Measurements from ENCODE around the gene CDC42EP2. TPM values are rescaled to one million over a fixed set of nuclear protein-coding genes. Genes with fewer than 3 reads are reported as not detected.

CDC42EP2 gene
- total and polyA plus RNA-seq, 2 of the 13 experiments (the other 11 are each of a cell fraction or from before 2014, with no cell fraction given): 2.3 to 7.1 TPM

DNA sequence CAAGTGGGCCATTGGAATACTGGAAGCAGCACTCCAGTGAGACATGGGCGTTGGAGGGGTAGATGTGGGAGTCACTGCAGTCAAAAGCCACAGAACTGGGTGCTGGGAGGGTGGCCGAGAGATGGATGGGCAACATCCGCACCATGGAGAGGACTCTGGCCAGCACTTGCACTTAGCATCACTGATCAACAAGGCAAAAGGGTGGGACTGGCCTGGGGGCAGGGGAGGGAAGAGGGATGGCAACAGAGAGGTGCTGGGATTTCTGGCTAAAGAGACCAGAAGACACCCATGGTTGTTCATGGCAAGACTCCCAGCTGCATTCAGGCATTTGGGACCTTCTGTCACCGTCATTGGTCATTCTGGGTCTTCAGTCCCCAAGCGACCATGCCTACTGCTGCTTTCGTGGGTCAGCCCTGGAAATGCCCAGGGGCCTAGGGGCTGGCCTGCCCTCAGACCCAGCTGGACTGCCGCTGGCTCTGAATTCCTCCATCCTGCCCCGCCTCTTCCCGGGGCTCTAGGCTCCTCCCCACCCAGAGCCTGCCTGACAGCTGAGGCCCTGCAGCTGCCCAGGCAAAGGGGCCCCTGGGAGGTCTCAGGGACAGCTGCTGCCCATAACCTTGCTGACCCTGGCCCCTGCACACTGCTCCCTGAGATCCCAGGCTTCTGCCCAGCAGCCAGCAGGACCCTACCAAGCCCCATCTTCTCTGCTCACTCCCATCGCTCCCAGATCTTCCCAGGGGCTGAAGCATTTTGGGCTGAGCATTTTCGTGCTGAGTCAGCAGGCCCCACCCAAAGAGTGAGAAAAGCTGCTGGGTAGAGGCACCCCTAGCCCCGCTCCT lies 13.0 kb upstream of the CDC42EP2 start (continued):
- TF ChIP-seq, protein P1, sequence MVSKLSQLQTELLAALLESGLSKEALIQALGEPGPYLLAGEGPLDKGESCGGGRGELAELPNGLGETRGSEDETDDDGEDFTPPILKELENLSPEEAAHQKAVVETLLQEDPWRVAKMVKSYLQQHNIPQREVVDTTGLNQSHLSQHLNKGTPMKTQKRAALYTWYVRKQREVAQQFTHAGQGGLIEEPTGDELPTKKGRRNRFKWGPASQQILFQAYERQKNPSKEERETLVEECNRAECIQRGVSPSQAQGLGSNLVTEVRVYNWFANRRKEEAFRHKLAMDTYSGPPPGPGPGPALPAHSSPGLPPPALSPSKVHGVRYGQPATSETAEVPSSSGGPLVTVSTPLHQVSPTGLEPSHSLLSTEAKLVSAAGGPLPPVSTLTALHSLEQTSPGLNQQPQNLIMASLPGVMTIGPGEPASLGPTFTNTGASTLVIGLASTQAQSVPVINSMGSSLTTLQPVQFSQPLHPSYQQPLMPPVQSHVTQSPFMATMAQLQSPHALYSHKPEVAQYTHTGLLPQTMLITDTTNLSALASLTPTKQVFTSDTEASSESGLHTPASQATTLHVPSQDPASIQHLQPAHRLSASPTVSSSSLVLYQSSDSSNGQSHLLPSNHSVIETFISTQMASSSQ (IDR thresholded peaks at IDR 0.05; ENCODE audit: low read depth): no peak
- TF ChIP-seq, protein P1 (CRISPR knock-in tag; IDR thresholded peaks at IDR 0.05; ENCODE audit: borderline replicate concordance): peak; percentile 66; the same call in 1 of the 2 replicates
- TF ChIP-seq HNRNPL (IDR thresholded peaks at IDR 0.05; ENCODE audit: low read depth, low read length) (peak; percentile 76; the same call in 1 of the 2 replicates), CC2D1A (CRISPR knock-in tag; IDR thresholded peaks at IDR 0.05) (no peak), ARHGAP35 (CRISPR knock-in tag; IDR thresholded peaks at IDR 0.05; ENCODE audit: borderline replicate concordance) (no peak), JARID2 (CRISPR knock-in tag; IDR thresholded peaks at IDR 0.05; ENCODE audit: insufficient replicate concordance) (no peak), GTF2F1 (IDR thresholded peaks at IDR 0.05; ENCODE audit: low read length) (no peak), XRCC5 (optimal IDR thresholded peaks at IDR 0.05; ENCODE audit: low read length) (peak; percentile 28), SKI (IDR thresholded peaks at IDR 0.05; ENCODE audit: partially characterized antibody) (no peak), TBX3 (IDR thresholded peaks at IDR 0.05; ENCODE audit: borderline replicate concordance) (no peak), IRF2 (CRISPR knock-in tag; IDR thresholded peaks at IDR 0.05) (no peak), MZF1 (CRISPR knock-in tag; IDR thresholded peaks at IDR 0.05; ENCODE audit: borderline replicate concordance) (no peak), RBFOX2 (IDR thresholded peaks at IDR 0.05; ENCODE audit: low read depth, low read length) (0 out of 2 replicates have a peak, but pooled peaks have one; percentile 33), ARNT (IDR thresholded peaks at IDR 0.05) (no peak), MTA1 (CRISPR knock-in tag; IDR thresholded peaks at IDR 0.05; ENCODE audit: borderline replicate concordance) (peak; percentile 85), ZNF335 (CRISPR knock-in tag; IDR thresholded peaks at IDR 0.05) (no peak)
- TF ChIP-seq, protein P2, sequence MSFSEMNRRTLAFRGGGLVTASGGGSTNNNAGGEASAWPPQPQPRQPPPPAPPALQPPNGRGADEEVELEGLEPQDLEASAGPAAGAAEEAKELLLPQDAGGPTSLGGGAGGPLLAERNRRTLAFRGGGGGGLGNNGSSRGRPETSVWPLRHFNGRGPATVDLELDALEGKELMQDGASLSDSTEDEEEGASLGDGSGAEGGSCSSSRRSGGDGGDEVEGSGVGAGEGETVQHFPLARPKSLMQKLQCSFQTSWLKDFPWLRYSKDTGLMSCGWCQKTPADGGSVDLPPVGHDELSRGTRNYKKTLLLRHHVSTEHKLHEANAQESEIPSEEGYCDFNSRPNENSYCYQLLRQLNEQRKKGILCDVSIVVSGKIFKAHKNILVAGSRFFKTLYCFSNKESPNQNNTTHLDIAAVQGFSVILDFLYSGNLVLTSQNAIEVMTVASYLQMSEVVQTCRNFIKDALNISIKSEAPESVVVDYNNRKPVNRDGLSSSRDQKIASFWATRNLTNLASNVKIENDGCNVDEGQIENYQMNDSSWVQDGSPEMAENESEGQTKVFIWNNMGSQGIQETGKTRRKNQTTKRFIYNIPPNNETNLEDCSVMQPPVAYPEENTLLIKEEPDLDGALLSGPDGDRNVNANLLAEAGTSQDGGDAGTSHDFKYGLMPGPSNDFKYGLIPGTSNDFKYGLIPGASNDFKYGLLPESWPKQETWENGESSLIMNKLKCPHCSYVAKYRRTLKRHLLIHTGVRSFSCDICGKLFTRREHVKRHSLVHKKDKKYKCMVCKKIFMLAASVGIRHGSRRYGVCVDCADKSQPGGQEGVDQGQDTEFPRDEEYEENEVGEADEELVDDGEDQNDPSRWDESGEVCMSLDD (CRISPR knock-in tag; IDR thresholded peaks at IDR 0.05; ENCODE audit: borderline replicate concordance): no peak
- TF ChIP-seq, protein P3, sequence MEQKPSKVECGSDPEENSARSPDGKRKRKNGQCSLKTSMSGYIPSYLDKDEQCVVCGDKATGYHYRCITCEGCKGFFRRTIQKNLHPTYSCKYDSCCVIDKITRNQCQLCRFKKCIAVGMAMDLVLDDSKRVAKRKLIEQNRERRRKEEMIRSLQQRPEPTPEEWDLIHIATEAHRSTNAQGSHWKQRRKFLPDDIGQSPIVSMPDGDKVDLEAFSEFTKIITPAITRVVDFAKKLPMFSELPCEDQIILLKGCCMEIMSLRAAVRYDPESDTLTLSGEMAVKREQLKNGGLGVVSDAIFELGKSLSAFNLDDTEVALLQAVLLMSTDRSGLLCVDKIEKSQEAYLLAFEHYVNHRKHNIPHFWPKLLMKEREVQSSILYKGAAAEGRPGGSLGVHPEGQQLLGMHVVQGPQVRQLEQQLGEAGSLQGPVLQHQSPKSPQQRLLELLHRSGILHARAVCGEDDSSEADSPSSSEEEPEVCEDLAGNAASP (CRISPR knock-in tag; IDR thresholded peaks at IDR 0.05; ENCODE audit: borderline replicate concordance): peak; percentile 36; the same call in 1 of the 2 replicates
- TF ChIP-seq, protein P4, sequence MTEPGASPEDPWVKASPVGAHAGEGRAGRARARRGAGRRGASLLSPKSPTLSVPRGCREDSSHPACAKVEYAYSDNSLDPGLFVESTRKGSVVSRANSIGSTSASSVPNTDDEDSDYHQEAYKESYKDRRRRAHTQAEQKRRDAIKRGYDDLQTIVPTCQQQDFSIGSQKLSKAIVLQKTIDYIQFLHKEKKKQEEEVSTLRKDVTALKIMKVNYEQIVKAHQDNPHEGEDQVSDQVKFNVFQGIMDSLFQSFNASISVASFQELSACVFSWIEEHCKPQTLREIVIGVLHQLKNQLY (CRISPR knock-in tag; IDR thresholded peaks at IDR 0.05): no peak
